ENCODE results near the gene FNDC3B.

GRCh38 chr3:172305552-172305951 lies 266.2 kb downstream of the FNDC3B start:
- TF ChIP-seq CTCF (IDR thresholded peaks at IDR 0.05) (no peak), POLR2A (IDR thresholded peaks at IDR 0.05) (no peak)
